ENCODE measurements around the gene SFI1. TPM values are rescaled to one million over a fixed set of nuclear protein-coding genes. Genes with fewer than 3 reads are reported as not detected.
"Not testable (repeated sequence)": the region's sequence is repeated elsewhere in the genome, so short reads cannot be mapped to it uniquely, and the experiment has no call there.

Gene SFI1
- total RNA-seq, 1 experiment from 2014 or later, result 53.1 TPM

GRCh38 chr22:31486369-31486768 is 10.0 kb upstream of the SFI1 start:
- intact Hi-C loops (cut with micrococcal nuclease), result loop anchor here (5.0 kb wide), 1 partner anchor 146 kb away; no protein-coding TSS in a partner anchor
- H3K4me3 ChIP-seq (replicated peaks in 1 of 2; ENCODE audit: low read depth in 1 of 2, low read length in 2 of 2); H3K9me2 ChIP-seq (ENCODE audit: insufficient read depth); H3K9me3 ChIP-seq (ENCODE audit: control insufficient read depth in 1 of 2, insufficient read depth in 1 of 2, low read depth in 1 of 2, low read length in 2 of 2); ATAC-seq; H3K4me2 ChIP-seq (ENCODE audit: low read length); H3K27ac ChIP-seq (ENCODE audit: low read depth, low read length); RAD21 ChIA-PET (ENCODE audit: low non-redundant PET in 1 of 2, low total read pairs in 2 of 2, uncharacterized antibody in 2 of 2, unreplicated experiment in 2 of 2); H3K9ac ChIP-seq (ENCODE audit: low read length); H4K20me1 ChIP-seq (ENCODE audit: insufficient read depth); CTCF ChIA-PET; H2AFZ ChIP-seq (ENCODE audit: low read depth, low read length, poor library complexity, severe bottlenecking); H3K27me3 ChIP-seq (ENCODE audit: insufficient read depth, low read length); DNase-seq (ENCODE audit: low read depth, low spot score); POLR2A ChIA-PET; BruUV-seq (replicated peaks): not testable (repeated sequence)
- Histone ChIP-seq H3K4me1 (ENCODE audit: control insufficient read depth in 1 of 2, insufficient read depth in 2 of 2, low read length in 2 of 2) (peaks cover 15% of the 10 kb centered on the region in 2 experiments), H3K36me3 (ENCODE audit: control insufficient read depth in 1 of 2, insufficient read depth in 2 of 2, low read length in 2 of 2) (peaks cover 17 to 19% of the 10 kb centered on the region in 2 experiments), H3K79me2 (ENCODE audit: insufficient read depth, low read length) (peaks cover 66% of the 10 kb centered on the region)

GRCh38 chr22:31486951-31487350 is 9.4 kb upstream of the SFI1 start:
- peaks cover 14% of the 10 kb centered on the region in 2 experiments for H3K36me3 ChIP-seq (ENCODE audit: control insufficient read depth in 1 of 2, insufficient read depth in 2 of 2, low read length in 2 of 2)
- CTCF ChIA-PET, result no interaction called here
- intact Hi-C loops (cut with micrococcal nuclease), result loop anchor here (5.0 kb wide), 1 partner anchor 145 kb away; no protein-coding TSS in a partner anchor

More at GRCh38 chr22:31486951-31487350, 9.4 kb upstream of the SFI1 start:
- H3K4me2 ChIP-seq (ENCODE audit: low read length), result no peak overlapping the region
- POLR2A ChIA-PET, result no interaction called here
- TF ChIP-seq SIN3A (IDR thresholded peaks at IDR 0.05; ENCODE audit: low read depth), result no peak
- TF ChIP-seq CBX3 (IDR thresholded peaks at IDR 0.05; ENCODE audit: low read depth), result no peak
- TF ChIP-seq POLR2A (IDR thresholded peaks at IDR 0.05; ENCODE audit: borderline replicate concordance, extremely low read depth, insufficient read depth, insufficient read length), result no peak
- no peak for TF ChIP-seq SRF (IDR thresholded peaks at IDR 0.05; ENCODE audit: low read depth)
- no peak for TF ChIP-seq ZFX (IDR thresholded peaks at IDR 0.05)
- H3K27ac ChIP-seq (ENCODE audit: low read depth, low read length), result no peak overlapping the region
- H3K79me2 ChIP-seq (ENCODE audit: insufficient read depth, low read length), result peaks cover 60% of the 10 kb centered on the region
- no peaks in the 10 kb centered on the region for H3K27me3 ChIP-seq (ENCODE audit: insufficient read depth, low read length)
- H3K9ac ChIP-seq (ENCODE audit: low read length), result no peak overlapping the region
- no TSS peak for BruUV-seq (replicated peaks)
- no peak overlapping the region for H3K4me3 ChIP-seq (replicated peaks in 1 of 2; ENCODE audit: low read depth in 1 of 2, low read length in 2 of 2)
- no peaks in the 10 kb centered on the region for H3K9me3 ChIP-seq (ENCODE audit: control insufficient read depth in 1 of 2, insufficient read depth in 1 of 2, low read depth in 1 of 2, low read length in 2 of 2)
- H3K4me1 ChIP-seq (ENCODE audit: control insufficient read depth in 1 of 2, insufficient read depth in 2 of 2, low read length in 2 of 2), result peaks cover 17 to 18% of the 10 kb centered on the region in 2 experiments
- ATAC-seq, result no peak
- H4K20me1 ChIP-seq (ENCODE audit: insufficient read depth), result no peaks in the 10 kb centered on the region
- no peak for DNase-seq (ENCODE audit: low read depth, low spot score)
- RAD21 ChIA-PET (ENCODE audit: low non-redundant PET in 1 of 2, low total read pairs in 2 of 2, uncharacterized antibody in 2 of 2, unreplicated experiment in 2 of 2), result no interaction called here
- H3K9me2 ChIP-seq (ENCODE audit: insufficient read depth), result no peaks in the 10 kb centered on the region
- no peak overlapping the region for H2AFZ ChIP-seq (ENCODE audit: low read depth, low read length, poor library complexity, severe bottlenecking)

Data from HCT116 (cell line).